Spleen (tissue), 11 donors: ENCODE results near the gene SKI. TPM values are rescaled to one million over a fixed set of nuclear protein-coding genes. Genes with fewer than 3 reads are reported as not detected.

ENCODE experiments used
- DNase-seq: peaks from one replicate; pipeline ENCODE4 v3.0.0-alpha.2; 2020
- H3K27ac ChIP-seq, 8 donors: fragments of 200-600 bp; sonication (generic) in 7 of 8; 1 replicate in 4 of 8; 2 replicates in 4 of 8; pipeline versions ENCODE4 v1.5.0 to v1.8.0; 2016 to 2021; ENCODE audit warnings: inconsistent platforms in 4 of 8, mild to moderate bottlenecking in 4 of 8, moderate library complexity in 1 of 8
- H3K27me3 ChIP-seq, 7 donors: fragments of 200-600 bp; sonication (generic) in 6 of 7; replicated peaks in 1 of 7; 1 replicate in 4 of 7; 2 replicates in 3 of 7; pipeline versions ENCODE4 v1.5.0 to v1.8.0; 2016 to 2021; ENCODE audit warnings: inconsistent platforms in 3 of 7, mild to moderate bottlenecking in 1 of 7
- H3K36me3 ChIP-seq, 6 donors: fragments of 200-600 bp; sonication (generic) in 5 of 6; 1 replicate in 4 of 6; 2 replicates in 2 of 6; pipeline versions ENCODE4 v1.5.0 to v1.8.0; 2016 to 2021; ENCODE audit warnings: inconsistent platforms in 2 of 6
- H3K4me1 ChIP-seq, 6 donors: fragments of 200-600 bp; sonication (generic) in 5 of 6; 1 replicate in 3 of 6; 2 replicates in 3 of 6; pipeline versions ENCODE4 v1.5.0 to v1.8.0; 2016 to 2021; ENCODE audit warnings: inconsistent platforms in 3 of 6
- H3K4me3 ChIP-seq, 8 donors: fragments of 200-600 bp; sonication (generic) in 7 of 8; 1 replicate in 4 of 8; 2 replicates in 4 of 8; pipeline versions ENCODE4 v1.5.0 to v1.8.0; 2016 to 2021; ENCODE audit warnings: inconsistent platforms in 4 of 8, mild to moderate bottlenecking in 4 of 8, moderate library complexity in 2 of 8
- H3K9me3 ChIP-seq, 8 donors: fragments of 200-600 bp; sonication (generic) in 7 of 8; 1 replicate in 4 of 8; 2 replicates in 4 of 8; pipeline versions ENCODE4 v1.5.0 to v1.8.0; 2016 to 2021; ENCODE audit warnings: inconsistent platforms in 4 of 8
- POLR2A ChIP-seq, 3 donors: fragments of 450-650 bp; IDR thresholded peaks; one replicate each; pipeline ENCODE4 v1.5.1; 2017; ENCODE audit warnings: antibody characterized with exemption in 3 of 3, mild to moderate bottlenecking in 1 of 3
- POLR2AphosphoS5 ChIP-seq, 3 donors: sonication (generic); formaldehyde crosslinking; IDR thresholded peaks; one replicate each; pipeline ENCODE4 v1.5.1; 2017; ENCODE audit warnings: antibody characterized with exemption in 3 of 3
- WGBS, 5 donors: extraction: QIAGEN DNeasy Blood & Tissue Kit in 3 of 5; methylation state at CpG; one replicate each; pipeline versions ENCODE4 v1.1.5 to v1.1.7; 2013 to 2018; 5-methylcytosine and 5-hydroxymethylcytosine counted together
- intact Hi-C: fragments of 100-400 bp; cut with DNase I; formaldehyde crosslinking; loops from one replicate; pipeline ENCODE4 v1.15.0; 2023; ENCODE audit warnings: low total_unique reads
- polyA plus RNA-seq, 3 donors: library from polyadenylated mRNA; stranded (reverse); fragments of 200-250 nt; gene quantifications; one replicate each; pipeline ENCODE4 v1.2.1, GENCODE V29; 2013
- total RNA-seq, 7 donors: library from RNA; depleted of rRNA in 3 of 7; stranded (reverse); fragments of >200 nt in 3 of 7; fragmentation: NEBNext Ultra II Directional in 4 of 7; extraction: Animal tissue kit (Norgen Biotek cat#: 25700) in 4 of 7; gene quantifications; one replicate each; pipeline versions ENCODE4 v1.1.0 to v1.2.1, GENCODE V29; 2016 to 2021
- TF ChIP-seq, protein P1 (sequence below), 11 experiments: fragments of 200-600 bp in 7 of 11; fragments of 450-650 bp in 4 of 11; sonication (generic) in 4 of 11; IDR thresholded peaks in 8 of 11; conservative IDR thresholded peaks in 3 of 11; 1 replicate in 7 of 11; 2 replicates in 4 of 11; pipeline versions ENCODE4 v1.4.0 to v1.8.0; 2016 to 2021; ENCODE audit warnings: antibody characterized with exemption in 11 of 11, inconsistent platforms in 4 of 11, mild to moderate bottlenecking in 1 of 11
- donor health status: healthy with polysubstance abuse.
- donor health status: DM: no; HTN: no; CAD: no; lungs with moderate emphysema.
- donor health status: DM: no; HTN: no; CAD: no.
- donor health status: Bipolar disorder and iron deficiency.
- donor health status: healthy.
- donor health status: DM: no; HTN: no; CAD: no.
- donor health status: DM: yes; HTN: yes; CAD: no.

SKI gene
- total and polyA plus RNA-seq, 10 donors: 4.4 to 100.0 (median 54.3) TPM

DNA sequence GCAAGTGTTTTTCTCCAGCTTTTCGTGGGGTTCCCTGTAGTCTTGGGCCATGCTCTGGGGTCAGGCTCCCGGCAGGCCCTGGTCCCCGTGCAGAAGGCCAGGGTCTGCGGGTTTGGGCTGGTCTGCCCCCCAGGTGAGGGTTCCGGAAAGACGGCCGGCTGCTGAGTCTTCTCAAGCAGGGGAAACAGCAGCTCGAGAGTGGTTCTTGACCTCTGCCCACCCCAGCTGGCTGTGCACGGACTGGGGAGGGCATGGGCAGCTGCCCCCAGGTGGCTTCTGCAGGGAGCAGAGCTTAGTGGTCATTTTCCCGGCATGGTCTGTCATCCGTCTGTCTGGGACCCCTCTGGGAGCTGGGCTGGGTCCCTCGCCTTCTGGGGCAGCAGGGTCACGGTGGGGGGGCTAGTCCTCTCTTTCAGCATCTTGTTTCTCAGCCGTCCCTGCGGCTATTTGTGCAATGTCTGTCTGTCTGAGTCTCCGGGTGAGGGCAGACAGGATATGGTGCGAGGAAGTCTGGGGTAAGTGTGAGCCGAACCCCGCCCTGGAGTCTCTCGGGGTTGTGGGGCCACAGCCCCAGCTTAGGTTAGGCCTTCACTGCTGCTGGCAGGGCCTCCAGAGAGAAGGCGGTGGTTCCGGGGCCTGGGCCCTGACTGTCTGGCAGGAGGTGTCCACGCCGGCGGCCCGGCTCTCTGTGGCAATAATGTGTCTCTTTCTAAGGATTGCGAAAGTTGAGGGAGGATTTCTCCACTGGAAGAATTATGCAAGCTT, 6.1 kb downstream of the SKI start:
- WGBS, 5 donors: 7 to 20% (median 8%) methylated on average over 23 to 27 of the region's 27 CpGs

DNA sequence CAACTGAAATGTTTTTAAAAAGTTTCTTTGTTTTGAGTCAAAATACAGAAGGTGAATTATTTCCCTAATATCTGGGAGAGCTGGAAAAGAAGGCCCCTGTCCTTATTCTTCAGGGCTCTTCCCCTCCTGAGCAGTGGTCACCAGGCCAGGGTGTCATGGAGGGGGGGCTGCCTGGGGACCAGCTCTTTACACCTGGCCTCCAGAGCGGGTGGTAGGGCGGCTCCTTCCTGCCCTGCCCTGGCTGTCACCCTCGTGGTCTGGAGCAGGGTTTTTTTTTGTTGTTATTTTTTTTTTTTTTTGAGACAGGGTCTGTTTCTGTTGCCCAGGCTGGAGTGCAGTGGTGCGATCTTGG, 6.6 kb downstream of the SKI start:
- intact Hi-C loops: loop anchor here (10.0 kb wide), 1 partner anchor 60 kb away; no protein-coding TSS in a partner anchor
- H3K4me3 ChIP-seq: peak overlapping the region in 5 of 8 donors; percentile 5 to 90 (median 26)
- H3K27ac ChIP-seq: peak overlapping the region; percentile 43 to 99 (median 86)

More for the DNA sequence above, 6.1 kb downstream of the SKI start:
- no peaks in the 10 kb centered on the region for H3K9me3 ChIP-seq
- H3K27me3 ChIP-seq: no peaks in the 10 kb centered on the region
- peak overlapping the region in 7 of 8 donors; percentile 5 to 90 (median 26) for H3K4me3 ChIP-seq
- peaks cover 0 to 7% (median 0%) of the 10 kb centered on the region in 6 donors for H3K36me3 ChIP-seq
- H3K4me1 ChIP-seq: peaks cover 92 to 100% (median 100%) of the 10 kb centered on the region in 6 donors
- intact Hi-C loops: loop anchor here (10.0 kb wide), 1 partner anchor 61 kb away; no protein-coding TSS in a partner anchor
- TF ChIP-seq, protein P1, sequence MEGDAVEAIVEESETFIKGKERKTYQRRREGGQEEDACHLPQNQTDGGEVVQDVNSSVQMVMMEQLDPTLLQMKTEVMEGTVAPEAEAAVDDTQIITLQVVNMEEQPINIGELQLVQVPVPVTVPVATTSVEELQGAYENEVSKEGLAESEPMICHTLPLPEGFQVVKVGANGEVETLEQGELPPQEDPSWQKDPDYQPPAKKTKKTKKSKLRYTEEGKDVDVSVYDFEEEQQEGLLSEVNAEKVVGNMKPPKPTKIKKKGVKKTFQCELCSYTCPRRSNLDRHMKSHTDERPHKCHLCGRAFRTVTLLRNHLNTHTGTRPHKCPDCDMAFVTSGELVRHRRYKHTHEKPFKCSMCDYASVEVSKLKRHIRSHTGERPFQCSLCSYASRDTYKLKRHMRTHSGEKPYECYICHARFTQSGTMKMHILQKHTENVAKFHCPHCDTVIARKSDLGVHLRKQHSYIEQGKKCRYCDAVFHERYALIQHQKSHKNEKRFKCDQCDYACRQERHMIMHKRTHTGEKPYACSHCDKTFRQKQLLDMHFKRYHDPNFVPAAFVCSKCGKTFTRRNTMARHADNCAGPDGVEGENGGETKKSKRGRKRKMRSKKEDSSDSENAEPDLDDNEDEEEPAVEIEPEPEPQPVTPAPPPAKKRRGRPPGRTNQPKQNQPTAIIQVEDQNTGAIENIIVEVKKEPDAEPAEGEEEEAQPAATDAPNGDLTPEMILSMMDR (IDR thresholded peaks at IDR 0.05 in 8 of 11, conservative IDR thresholded peaks at IDR 0.05 in 3 of 11): peak in 1 of 11 experiments; percentile 16
- no peak for TF ChIP-seq POLR2A (IDR thresholded peaks at IDR 0.05)
- peak; percentile 74 to 90 (median 77) for TF ChIP-seq POLR2AphosphoS5 (IDR thresholded peaks at IDR 0.05)
- H3K27ac ChIP-seq: peak overlapping the region; percentile 43 to 99 (median 86)
- peak; percentile 97 for DNase-seq

DNA sequence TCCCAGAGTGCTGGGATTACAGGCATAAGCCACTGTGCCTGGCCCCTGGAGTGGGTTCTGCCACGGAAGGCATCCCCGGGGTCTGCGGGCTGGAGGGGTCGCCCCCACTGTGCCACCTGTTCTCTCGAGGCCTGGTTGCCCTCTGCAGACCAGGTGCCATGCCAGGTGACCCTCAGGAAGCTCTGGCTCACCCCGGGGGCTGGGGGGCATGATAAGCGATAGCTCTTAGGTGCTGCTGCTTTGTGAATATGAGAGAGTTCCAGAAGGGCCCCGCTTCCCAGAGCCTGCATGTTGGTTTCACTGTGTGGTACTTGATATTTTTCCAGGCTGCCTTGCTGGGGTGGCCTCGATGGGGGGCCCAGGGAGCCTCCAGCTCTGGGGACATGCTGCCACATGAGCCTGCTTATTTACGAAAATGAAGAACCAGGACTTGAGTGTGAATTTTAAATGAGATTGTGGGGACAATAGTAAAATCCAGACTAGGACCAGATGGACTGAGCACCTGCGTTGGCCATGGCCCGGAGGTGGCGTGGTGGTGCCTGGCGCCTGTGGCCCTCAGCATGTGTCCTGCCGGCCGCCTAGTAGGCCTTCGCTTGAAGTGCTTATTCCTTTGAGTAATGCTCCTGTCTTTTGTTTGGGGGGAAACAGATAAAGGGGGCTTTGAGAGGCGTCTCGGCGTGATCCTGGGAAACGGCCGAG, 7.3 kb downstream of the SKI start:
- 75 to 90% (median 81%) methylated on average over 22 of the region's 22 CpGs for WGBS, 5 donors
- H3K27ac ChIP-seq: peak overlapping the region in 7 of 8 donors; percentile 79 to 99 (median 86)
- no peaks in the 10 kb centered on the region for H3K9me3 ChIP-seq
- H3K4me3 ChIP-seq: peak overlapping the region in 1 of 8 donors; percentile 90
- no peaks in the 10 kb centered on the region for H3K27me3 ChIP-seq
- peak; percentile 85 for DNase-seq
- peaks cover 0 to 7% (median 0%) of the 10 kb centered on the region in 6 donors for H3K36me3 ChIP-seq
- peaks cover 81 to 100% (median 100%) of the 10 kb centered on the region in 6 donors for H3K4me1 ChIP-seq
- no peak for TF ChIP-seq POLR2AphosphoS5 (IDR thresholded peaks at IDR 0.05)
- TF ChIP-seq, protein P1 (IDR thresholded peaks at IDR 0.05 in 8 of 11, conservative IDR thresholded peaks at IDR 0.05 in 3 of 11): no peak
- no peak for TF ChIP-seq POLR2A (IDR thresholded peaks at IDR 0.05)
- intact Hi-C loops: loop anchor here (10.0 kb wide), 1 partner anchor 59 kb away; no protein-coding TSS in a partner anchor

More for the DNA sequence above, 6.6 kb downstream of the SKI start:
- no peaks in the 10 kb centered on the region for H3K27me3 ChIP-seq
- WGBS, 5 donors: 6 to 21% (median 11%) methylated on average over 4 of the region's 4 CpGs
- no peaks in the 10 kb centered on the region for H3K9me3 ChIP-seq
- H3K4me1 ChIP-seq: peaks cover 87 to 100% (median 100%) of the 10 kb centered on the region in 6 donors
- no peak for TF ChIP-seq POLR2AphosphoS5 (IDR thresholded peaks at IDR 0.05)
- no peak for TF ChIP-seq POLR2A (IDR thresholded peaks at IDR 0.05)
- TF ChIP-seq, protein P1 (IDR thresholded peaks at IDR 0.05 in 8 of 11, conservative IDR thresholded peaks at IDR 0.05 in 3 of 11): no peak
- peak; percentile 89 for DNase-seq
- H3K36me3 ChIP-seq: peaks cover 0 to 7% (median 0%) of the 10 kb centered on the region in 6 donors
